SIG-M5 treated with dmso at 0.1 percent for 504 hours (cell line): ENCODE data around the gene TRMO.
"Not testable (repeated sequence)": the region's sequence is repeated elsewhere in the genome, so short reads cannot be mapped to it uniquely, and the experiment has no call there.

Experiments
- DNase-seq: peaks from one replicate; lab custom pipeline; 2025; ENCODE audit not compliant: unreplicated experiment; lab: John Stamatoyannopoulos, UW

The TRMO gene

DNA sequence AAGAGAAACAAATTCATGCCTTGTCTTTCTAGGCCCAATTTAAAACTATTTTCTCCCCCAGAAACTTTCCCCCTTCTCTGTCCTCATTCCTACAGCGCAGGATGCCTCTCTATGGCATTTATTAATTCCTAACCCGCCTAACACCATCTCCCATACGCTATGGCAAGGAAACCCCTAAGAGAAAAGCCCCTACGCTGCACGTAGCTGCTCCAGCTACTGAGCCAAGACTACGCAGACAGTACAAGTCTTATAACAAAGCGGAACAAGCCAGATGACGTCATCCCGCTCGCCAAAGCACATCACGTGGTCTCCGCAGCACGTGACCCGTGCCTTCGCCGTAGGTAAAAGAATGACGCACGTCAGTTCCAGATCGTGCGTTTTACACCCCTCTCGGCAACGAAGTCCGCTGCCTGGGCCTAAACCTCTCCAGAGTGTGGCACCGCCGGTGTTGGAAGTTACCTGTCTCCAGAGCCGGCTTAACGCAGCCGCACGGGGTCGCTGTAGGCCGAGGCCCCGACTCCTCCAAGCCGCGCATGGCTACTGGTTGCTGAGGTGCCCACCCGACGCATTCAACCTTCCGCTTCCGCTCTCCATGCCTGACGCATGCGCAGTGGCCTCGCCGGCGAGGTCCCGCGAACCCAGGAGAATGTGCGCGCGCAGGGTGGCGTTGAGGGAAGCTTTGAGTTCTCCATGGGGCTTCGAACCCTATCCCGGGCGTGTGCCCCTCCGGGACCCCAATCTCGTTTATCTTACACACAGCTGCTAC lies at the start of gene TRMO:
TRMO (minus strand) TSS at position 542 of the 766 bp plus-strand sequence; CDS start at position 535, 7 bp downstream.
- peak; percentile 93 for DNase-seq

DNA sequence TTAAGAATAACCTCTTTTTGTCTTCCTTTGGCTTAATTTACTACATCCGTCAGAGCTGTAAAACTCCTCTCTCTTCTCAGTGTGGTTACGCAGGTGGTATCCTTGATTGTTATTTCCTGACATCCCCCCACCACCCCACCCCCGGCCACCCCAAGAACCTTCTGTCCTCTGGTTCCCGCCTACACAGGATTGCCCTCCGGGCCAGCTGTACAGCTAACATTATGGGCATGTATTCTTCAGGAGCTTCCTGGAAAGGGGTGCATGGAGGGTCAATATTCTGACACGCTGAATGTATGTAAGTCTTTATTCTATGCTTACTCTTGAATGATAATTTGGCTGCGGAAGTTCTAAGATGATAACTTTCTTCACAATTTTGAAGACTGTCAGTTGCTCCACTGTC lies 47.9 kb upstream of the TRMO start:
- DNase-seq, result no peak

DNA sequence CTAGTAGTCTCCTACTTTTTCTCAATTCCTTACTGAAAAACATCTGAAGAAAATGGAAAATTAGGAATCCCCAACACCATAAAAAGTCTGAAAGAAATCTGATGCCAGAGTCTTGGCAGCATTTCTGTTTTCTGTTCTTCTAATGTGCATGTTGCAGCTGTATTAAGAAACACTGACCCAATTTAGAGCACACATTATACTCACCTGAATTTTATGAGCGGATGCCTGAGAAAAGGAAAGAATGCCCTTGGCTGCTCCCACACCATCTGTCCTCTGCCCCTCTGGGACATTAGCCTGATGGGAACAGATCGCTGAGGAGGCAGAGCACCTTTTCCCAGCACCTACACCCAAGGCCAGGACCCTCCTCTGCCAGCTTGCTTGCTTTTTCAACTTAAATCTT lies 46.7 kb upstream of the TRMO start:
- no peak for DNase-seq

GRCh38 chr9:97966493-97966892 lies 44.2 kb upstream of the TRMO start:
- no peak for DNase-seq

DNA sequence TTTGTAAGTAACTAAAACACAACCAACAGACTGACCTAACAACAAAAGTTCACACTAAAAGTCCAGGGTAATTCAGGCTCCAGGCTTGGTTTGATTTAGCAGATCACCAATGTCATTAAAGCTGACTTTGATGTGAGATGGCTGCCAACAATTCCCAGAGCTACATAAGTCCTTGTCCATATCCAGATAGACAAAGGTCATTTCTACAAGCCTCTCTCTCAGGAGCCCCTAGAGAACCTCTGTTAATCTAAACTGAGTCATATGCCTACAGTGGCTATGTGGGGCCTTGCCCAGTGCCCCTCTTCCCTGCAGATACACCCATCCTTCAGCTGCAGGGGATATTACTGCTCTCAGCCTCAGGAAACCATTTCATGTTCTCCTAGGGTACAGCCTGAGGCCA lies 42.6 kb upstream of the TRMO start:
- no peak for DNase-seq

DNA sequence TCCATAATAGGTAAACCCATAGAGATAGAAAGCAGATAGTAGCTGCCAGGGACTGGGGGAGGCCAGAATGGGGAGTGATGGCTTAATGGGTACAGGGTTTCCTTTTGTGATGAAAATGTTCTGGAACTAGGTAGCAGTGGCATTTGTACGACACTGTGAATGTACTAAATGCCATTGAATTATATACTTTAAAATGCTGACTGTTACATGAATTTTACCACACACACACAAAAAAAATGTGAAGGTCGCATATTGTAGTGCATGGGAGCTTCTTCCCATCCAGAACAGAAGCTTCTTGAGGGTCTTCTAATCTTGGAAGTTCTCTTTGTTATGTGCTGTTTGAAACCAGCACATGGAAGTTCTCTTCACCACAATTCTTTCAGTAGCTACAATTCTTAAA lies 40.9 kb upstream of the TRMO start:
- DNase-seq, result no peak

DNA sequence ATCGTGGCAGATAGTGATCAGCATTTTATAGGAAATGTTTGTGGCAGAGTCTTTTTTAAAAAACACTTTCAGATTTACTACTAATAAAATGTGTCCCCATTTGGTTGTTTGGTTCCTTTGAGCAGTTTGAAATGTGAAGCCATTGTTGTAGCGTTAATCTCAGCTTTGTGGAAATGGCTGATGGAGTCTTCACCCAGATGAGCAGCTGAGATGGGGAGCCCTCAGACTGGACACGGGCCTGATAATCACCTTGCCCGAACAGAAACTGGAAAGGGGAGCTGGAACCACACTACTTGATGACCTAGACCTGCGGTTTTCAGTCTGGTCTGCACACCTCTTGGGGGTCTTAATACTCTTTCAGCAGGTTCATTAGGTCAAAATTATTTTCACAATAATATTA lies 40.3 kb upstream of the TRMO start:
- DNase-seq, result no peak

DNA sequence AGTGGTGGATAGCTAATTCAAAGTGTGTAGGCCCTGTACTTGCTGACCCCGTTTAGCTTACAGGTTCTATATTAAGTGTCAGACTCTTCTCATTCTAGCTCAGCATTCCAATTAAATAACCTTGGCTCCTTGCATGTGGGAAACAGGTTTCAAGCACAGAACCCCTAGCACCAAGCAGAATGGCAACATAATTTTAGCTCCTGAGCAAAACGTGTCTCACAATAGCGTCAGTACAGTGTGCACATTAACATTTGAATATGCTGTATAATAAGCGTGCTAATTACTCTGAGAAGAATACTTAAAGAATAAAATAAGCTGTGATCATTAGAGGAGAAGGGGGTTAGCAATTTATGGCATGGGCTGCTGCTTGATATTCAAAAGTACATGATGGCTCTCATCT lies 39.8 kb upstream of the TRMO start:
- no peak for DNase-seq

GRCh38 chr9:97961361-97961760 lies 39.1 kb upstream of the TRMO start:
- no peak for DNase-seq

GRCh38 chr9:97960678-97961328 lies 38.5 kb upstream of the TRMO start:
- DNase-seq, result not testable (repeated sequence)

DNA sequence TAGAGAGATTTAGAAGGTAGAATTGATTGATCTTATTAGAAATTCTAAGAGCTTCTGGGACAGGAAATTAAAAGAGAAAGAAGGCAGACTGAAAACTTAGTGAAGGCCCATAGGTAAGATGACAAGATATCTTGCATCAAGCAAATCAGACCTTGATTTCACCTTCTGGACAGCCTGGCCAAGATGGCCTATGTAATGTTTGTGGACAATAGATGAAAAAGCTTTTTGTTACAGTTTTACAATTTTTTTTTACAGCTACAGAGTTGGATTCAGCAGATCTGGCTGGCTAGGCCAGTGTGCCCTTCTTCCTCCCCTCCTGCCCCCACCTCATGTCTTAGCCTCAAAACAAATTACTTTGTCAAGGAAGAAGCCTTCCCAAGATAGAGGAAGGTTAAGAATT lies 37.3 kb upstream of the TRMO start:
- DNase-seq, result no peak

DNA sequence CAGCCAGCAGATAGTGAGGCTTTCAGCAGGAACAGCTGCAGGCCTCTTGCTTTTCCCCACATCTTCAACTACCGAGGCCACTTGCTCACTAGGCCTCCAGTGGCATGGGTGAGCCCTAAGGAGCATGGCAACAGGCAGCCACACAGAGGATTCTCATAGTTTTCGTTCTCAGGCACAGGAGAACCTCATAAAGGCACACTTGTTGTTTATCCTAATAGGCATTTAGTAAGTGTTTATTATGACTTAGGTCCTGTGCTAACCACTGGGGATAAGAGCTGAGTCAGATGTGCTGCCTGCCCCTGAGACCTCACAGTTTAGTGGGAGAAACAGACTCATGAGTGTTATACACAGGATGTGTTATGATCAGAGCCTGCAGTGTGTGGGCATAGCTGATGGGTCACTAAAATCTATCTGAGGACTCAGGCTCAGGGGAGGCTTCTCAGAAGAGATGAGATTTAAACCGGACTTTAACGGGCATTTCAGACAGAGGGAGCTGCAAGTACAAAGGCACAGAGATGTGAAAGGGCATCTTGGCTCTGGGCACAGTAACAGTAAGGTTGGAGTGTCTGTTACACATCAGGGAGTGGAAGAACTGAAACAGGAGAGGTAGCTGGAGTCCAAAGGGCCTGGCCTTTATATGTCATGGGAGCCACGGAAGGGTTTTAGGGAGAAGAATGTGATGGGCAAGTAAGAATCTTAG lies 36.7 kb upstream of the TRMO start:
- no peak for DNase-seq

DNA sequence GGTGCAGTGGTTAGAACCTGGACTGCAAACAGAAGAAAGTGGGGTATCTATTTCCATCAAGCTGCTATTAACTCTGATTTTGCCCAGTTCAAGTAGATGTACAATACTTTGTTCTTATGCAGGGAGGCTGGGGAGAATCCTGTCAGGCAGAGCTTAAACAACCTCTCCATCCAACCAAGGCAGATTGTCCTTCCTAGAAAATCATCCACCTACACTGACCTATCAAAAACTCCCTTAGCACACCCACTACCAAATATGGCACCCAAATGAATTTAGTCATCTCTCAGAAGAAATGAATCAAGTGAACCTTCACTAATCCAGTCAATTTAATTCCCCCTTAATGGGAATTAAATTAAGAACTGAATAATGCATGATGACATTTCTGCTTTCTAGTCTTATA lies 34.0 kb upstream of the TRMO start:
- DNase-seq, result no peak

- DNase-seq, result peak; percentile 35
These were observed 32.3 kb upstream of the TRMO start for GRCh38 chr9:97954550-97954989.

- DNase-seq, result peak; percentile 40
These were observed 28.6 kb upstream of the TRMO start for GRCh38 chr9:97950873-97951272.

GRCh38 chr9:97947094-97947493 lies 24.8 kb upstream of the TRMO start:
- not testable (repeated sequence) for DNase-seq

GRCh38 chr9:97945470-97945869 lies 23.2 kb upstream of the TRMO start:
- DNase-seq, result not testable (repeated sequence)

- no peak for DNase-seq
These were observed 22.3 kb upstream of the TRMO start for GRCh38 chr9:97944612-97945011.

- no peak for DNase-seq
These were observed 21.1 kb upstream of the TRMO start for GRCh38 chr9:97943308-97943855.

- no peak for DNase-seq
These were observed 19.0 kb upstream of the TRMO start for GRCh38 chr9:97941323-97941722.

- DNase-seq, result no peak
These were observed 18.4 kb upstream of the TRMO start for GRCh38 chr9:97940741-97941140.

DNA sequence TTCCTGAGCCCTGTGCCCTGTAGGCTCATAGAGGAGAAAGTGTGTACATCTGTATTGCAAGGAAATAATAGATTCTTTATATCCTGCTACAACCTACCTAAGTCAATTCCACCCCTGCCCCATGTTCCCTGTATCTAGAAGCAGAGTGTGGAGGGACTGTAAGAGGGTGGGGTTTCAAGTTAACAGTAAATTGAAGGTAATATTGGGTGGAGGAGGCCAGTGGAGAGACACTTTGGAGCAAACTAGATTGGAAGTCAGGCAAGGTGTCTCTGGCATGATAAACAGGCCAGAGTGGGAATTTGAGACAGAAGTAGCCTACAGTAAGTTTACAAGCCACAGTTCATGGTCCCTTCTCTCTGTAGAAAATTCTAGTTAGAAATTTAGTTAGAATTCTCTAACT lies 17.9 kb upstream of the TRMO start:
- DNase-seq, result no peak
